GOT3 (cell line): Measurements from ENCODE around the gene KRTAP5-10.
"Not testable (repeated sequence)": the region's sequence is repeated elsewhere in the genome, so short reads cannot be mapped to it uniquely, and the experiment has no call there.

Experiments used
- DNase-seq: peaks from one replicate; lab custom pipeline; 2025; ENCODE audit warnings: mixed read lengths; lab: John Stamatoyannopoulos, UW

KRTAP5-10 gene

DNA sequence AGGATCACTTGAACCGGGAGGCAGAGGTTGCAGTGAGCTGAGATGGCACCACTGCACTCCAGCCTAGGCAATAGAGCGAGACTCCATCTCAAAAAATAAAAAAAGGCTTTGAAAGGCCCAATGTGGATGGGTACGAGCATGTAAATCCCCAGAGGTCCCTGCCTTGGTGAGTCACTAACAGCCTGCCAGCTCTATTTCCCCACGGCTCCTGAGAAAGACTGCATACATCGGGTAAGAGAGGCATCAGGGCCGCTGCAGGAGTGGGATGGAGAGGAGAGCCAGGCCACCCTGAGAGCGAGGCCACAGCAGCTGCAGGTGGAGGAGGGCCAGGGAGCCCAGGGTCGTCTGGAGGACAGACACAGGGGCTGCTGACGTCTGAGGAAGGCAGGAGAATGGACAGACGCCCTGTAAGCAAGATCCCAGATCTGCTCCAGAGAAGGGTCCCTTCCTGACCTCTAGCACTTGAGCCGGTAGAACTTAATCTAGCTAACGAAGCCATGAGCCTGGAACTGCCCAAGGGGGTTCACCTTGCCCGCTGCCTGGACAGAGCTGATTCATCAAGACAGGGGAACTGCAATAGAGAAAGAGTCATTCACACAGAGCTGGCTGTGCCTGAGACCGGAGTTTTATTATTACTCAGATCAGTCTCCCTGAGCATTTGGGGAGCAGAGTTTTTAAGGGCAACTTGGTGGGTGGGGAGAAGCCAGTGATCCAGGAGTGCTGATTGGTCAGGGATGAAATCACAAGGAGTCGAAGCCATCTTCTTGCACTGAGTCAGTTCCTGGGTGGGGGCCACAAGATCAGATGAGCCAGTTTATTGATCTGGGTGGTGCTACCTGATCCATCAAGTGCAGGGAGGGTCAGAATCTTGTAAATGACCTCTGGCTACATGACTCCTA, 22.2 kb upstream of the KRTAP5-10 start:
- no peak for DNase-seq

- no peak for DNase-seq
Observed at GRCh38 chr11:71543866-71544265, 21.5 kb upstream of the KRTAP5-10 start.

DNA sequence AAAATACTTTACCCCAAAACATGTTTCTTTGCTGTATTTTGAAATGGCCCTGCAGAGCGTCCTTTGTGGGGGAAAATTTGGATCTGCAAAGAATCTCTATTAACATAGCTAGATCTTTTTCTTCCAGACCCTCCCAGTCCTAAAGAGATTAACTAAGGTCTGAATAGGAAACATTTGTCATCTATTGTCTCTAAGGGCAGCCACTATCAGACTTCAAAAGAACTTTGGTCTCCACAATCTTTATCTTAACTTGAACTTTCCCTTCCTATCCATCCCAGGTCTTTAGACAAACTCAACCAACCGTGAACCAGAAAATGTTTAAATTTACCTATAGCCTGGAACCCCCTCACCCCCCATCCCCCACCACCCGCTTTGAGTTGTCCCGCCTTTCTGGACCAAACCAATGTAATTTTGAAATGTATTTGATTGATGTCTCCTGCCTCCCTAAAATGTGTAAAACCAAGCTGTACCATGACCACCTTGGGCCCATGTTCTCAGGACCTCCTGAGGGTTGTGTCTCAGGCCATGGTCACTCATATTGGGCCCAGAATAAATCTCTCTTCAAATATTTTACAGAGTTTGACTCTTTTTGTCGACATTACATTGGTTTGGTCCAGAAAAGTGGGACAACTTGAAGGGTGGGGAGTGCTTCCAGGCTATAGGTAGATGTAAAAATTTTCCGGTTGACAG, 20.7 kb upstream of the KRTAP5-10 start:
- DNase-seq, result no peak

DNA sequence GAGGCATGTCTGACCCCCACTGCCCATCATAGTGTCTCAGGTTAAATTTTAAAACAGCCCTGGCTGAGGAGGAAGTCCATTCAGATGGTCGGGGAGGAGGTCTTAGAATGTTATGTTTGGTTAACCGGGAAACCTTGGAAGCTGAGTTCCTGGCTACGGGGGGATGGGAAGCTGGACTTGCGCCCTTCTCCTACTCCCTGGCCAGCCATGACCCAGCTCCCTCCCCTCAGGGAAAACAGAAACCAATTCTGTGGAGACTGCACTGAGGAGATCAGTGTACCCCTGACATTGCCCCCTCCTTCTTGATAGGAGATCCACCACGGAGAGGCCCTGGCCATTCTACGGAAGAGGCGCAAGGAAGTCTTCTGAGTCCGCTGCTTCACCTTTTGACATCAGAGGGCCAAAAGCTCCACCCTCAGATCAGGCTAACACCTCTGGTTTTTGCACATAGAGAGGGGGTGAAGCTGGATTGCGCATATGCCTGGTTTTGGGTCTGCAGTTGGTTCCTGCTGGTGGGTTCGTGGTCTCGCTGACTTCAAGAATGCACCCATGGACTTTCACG, 19.9 kb upstream of the KRTAP5-10 start:
- DNase-seq, result no peak

DNA sequence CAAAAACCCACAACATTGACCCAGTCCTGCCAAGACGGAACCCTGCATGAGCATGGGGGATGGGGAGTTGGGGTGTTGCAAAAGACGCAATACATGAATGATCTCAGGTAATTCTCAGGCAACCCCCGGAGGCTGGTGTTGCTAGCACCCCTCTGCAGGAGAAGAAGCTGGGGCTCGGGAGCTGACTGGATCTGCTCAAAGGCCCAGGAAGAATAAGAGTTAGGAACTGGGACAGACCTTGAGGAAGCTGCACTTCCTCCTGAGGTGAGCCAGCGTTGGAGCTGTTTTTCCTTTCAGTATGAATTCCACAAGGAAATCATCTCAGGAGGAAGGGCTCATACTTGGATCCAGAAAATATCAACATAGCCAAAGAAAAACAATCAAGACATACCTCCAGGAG, 17.2 kb upstream of the KRTAP5-10 start, which contains the start of gene KRTAP5-9:
KRTAP5-9 (plus strand) TSS at position 301 of the 400 bp plus-strand sequence. CDS start 238 bp downstream, outside the sequence.
- DNase-seq, result no peak

GRCh38 chr11:71548716-71549151, 16.6 kb upstream of the KRTAP5-10 start:
- DNase-seq, result no peak

DNA sequence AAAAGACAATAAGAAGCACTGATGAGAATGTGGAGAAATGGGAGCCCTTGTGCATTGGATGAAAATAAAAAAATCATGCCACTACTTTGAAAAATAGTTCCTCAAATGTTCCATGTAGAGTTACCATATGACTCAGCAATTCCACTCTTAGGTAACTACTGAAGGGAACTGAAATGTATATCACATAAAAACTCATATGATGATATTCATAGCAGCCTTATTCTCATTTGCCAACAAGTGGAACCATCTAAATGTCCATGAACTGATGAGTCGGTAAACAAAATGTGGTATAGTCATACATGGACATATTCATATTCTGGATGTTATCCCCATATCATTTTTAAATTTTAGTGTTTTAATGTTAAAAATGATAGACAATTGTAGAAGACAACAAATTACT, 13.7 kb upstream of the KRTAP5-10 start:
- no peak for DNase-seq

GRCh38 chr11:71554996-71555395, 10.4 kb upstream of the KRTAP5-10 start:
- DNase-seq, result no peak

GRCh38 chr11:71555508-71555907, 9.9 kb upstream of the KRTAP5-10 start:
- no peak for DNase-seq

DNA sequence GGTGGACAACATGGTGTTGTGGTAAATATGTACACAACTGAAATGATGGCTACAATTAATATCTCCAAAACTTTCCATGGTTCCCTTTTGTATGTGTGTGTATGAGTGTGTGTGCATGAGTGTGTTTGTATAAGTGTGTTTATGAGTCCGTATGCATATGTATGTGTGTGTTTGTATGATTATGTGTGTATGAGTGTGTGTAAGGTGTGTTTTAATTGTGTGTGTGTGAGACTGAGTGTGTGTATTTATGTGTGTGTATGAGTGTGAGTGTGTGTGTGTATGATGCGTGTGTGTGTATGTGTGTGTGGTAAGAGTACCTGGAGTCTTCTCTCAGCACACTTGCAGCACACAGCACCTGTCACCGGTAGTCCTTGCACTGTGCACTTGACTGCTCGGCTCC, 9.3 kb upstream of the KRTAP5-10 start:
- DNase-seq, result no peak

- DNase-seq, result no peak
Observed at GRCh38 chr11:71557257-71557656, 8.1 kb upstream of the KRTAP5-10 start.

DNA sequence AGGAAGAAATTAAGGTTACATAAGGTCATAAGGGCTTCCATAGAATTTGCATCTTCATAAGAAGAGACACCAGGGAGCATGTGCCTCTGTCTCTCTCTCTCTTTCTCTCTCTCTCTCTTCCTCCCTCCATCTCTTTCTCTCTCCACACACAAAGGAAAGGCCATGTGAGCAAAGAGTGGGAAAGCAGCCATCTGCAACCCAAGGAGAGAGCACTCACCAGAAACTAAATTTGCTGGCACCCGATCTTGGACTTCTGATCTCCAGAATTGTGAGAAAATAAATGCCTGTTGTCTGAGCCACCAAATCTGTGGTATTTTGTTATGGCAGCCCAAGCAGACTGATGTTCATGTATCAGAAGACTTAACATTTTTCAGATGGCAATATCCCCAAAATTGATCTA, 6.4 kb upstream of the KRTAP5-10 start:
- no peak for DNase-seq

- DNase-seq, result no peak
Observed at GRCh38 chr11:71562120-71562519, 3.2 kb upstream of the KRTAP5-10 start.

DNA sequence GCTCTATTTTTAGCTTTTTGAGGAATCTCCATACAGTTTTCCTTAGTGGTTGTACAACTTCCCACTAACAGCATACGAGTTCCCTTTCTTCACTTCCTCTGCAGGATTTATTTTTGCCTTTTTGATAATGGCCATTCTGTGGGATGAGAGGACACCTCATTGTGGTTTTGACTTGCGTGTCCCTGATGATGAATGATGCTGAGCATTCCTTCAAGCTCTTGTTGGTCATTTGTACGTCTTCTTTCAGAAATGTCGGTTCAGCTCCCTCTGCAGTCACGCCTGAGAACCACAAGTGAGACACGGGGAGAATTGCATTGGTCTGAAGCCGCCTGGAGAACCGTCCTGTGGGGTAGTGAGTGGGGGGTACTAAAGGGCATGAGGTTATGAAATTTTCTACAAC, 2.0 kb upstream of the KRTAP5-10 start:
- DNase-seq, result no peak

DNA sequence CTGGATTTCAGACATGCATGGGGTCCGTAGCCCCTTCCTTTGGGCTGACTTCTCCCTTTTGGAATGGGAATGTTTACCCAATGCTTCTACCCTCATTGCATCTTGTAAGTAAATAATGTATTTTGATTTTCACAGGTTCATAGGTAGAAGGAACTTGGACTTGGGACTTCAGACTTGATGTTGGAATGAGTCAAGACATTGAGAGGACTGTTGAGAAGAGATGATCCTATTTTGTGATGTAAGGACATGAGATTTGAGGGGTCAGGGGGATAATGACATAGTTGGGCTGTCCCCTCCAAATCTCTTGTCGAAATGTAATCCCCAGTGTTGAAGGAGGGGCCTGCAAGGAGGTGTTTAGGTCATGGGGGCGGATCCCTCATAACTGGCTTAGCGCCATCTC, 933 bp upstream of the KRTAP5-10 start:
- DNase-seq, result no peak

- DNase-seq, result no peak
Observed at GRCh38 chr11:71566081-71566620, 788 bp downstream of the KRTAP5-10 start.

DNA sequence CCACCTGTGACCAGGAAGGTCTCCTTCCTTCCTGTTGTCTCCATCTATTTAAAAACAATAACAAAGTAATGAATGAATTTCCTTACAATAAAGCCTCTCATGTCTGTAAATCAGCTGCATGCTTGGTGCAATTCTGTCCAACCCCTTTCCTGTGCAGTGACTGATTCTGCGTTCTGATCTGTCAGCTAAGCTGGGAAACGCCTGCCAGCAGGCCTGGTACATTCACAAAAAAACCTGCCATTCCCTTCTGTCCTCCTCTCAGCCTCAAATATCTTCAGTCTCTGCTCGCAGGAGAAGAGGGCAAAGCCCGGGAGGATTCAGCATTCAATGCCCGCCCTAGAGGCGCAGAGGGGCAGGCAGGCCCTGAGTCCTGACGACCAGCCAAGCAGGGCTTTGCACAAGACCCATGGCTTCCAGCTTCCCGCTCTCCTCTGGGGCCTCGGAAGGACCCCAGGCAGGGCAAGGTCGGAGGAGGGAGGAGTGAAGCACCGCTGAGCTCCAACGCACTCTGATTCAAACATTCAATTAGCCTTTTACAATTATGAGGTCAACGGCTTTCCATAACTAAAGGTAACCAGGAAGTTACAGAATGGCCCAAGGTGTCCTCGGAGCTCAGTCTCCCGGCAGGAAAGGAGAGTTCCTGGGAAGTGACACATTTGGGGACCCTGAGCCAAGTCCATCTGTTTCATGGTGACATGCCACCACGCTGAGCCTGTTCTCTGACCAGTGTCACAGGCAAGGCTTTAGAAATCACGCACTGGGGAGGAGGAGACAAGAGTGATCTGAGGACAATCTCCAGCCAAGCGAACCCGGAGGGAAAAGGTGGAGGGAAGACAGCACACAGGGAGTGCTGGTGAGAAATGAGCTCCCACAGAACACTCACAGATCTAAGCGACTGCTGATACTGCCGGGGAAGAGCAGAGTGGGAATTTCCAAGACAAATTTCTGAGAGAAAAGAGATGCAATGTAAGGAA, 1.6 kb downstream of the KRTAP5-10 start:
- DNase-seq, result not testable (repeated sequence)

DNA sequence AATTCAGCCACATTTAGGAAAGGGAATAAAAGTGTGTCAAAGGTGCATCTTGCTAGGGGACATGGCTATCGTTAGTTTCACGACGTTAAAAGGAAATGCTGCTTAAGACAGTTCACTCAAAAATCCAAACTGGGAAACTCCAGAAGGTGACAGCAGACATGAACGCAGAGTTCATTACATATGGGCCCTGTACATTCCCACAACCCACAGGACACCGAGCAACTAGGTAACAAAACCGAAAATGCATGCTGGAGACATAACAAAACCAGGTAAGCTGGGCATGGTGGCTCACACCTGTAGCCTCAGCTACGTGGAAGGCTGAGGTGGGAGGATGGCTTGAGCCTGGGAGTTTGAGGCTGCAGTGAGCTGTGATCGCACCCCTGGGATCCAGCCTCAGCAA, 2.3 kb downstream of the KRTAP5-10 start:
- DNase-seq, result not testable (repeated sequence)

GRCh38 chr11:71568704-71569349, 3.5 kb downstream of the KRTAP5-10 start:
- no peak for DNase-seq

DNA sequence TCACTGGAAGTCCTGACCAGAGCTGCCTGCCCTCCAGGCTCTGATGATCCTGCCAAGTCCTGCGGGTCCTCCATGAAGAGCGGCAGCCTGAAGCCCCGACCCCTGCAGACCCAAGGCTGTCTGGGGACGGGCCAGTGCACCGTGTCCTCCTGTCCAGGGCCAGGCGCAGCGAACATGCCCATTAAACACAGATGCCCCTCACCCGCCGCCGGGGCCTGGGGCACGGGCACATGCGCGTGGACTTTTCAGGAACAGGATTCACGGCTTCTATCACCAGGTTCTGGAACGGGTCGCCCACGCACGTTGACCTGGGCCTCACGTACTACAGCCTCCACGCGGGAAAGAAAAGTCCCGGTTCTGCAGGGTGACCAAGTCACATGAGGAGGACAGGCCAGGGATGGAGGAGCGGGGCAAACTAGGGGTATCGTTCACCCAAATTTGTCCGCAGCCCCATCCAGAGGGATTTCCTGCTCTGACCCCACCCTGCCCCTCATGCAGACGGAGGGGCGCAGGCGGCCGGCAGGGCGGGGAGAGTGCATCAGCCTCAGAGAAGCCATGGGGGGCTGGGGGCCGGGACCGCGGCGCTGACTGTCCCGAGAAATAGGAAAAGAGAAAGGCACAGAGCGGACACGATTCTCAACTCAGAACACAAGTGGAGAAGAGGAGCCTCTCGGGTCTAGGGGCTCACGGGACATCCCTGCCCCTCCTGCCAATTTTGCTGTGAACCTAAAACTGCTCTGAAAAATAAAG, 5.9 kb downstream of the KRTAP5-10 start:
- not testable (repeated sequence) for DNase-seq
